Panc1 (cell line): ENCODE data around the gene FAM47C. TPM values are rescaled to one million over a fixed set of nuclear protein-coding genes. Genes with fewer than 3 reads are reported as not detected.
A peak's percentile ranks its signal among the peaks of the same experiment; 100 is the strongest.
"Not testable (repeated sequence)": the region's sequence is repeated elsewhere in the genome, so short reads cannot be mapped to it uniquely, and the experiment has no call there.

ENCODE experiments used
- ATAC-seq: fragments of 200-7000 bp; cut with Tn5 transposase; 2 replicates; pipeline ENCODE4 v1.9.1; 2020; ENCODE audit warnings: mild to moderate bottlenecking, moderate library complexity
- Bru-seq: library from RNA; stranded (reverse); fragments of 400-500 nt; gene quantifications from one replicate; lab custom pipeline; 2021; lab: Mats Ljungman, UMichigan
- BruChase-seq, 2 experiments: library from RNA; stranded (reverse); fragments of 400-500 nt; gene quantifications; one replicate each; lab custom pipeline; 2021; lab: Mats Ljungman, UMichigan
- BruUV-seq: library from RNA; stranded (reverse); fragments of 400-500 nt; replicated peaks from 2 replicates; lab custom pipeline; 2021; lab: Mats Ljungman, UMichigan
- CTCF ChIA-PET: fragments of 300-600 bp; sonication (Branson Sonifier 250); formaldehyde crosslinking; loops from one replicate; lab custom pipeline; 2022; ENCODE audit warnings: antibody characterized with exemption; lab: Charles Lee
- POLR2A ChIA-PET: fragments of 300-600 bp; sonication (Branson Sonifier 250); formaldehyde crosslinking; loops from one replicate; lab custom pipeline; 2022; ENCODE audit warnings: antibody characterized with exemption; lab: Charles Lee
- DNase-seq: peaks from one replicate; pipeline ENCODE4 v3.0.0-alpha.2; 2010; ENCODE audit warnings: low read depth, low spot score
- H3K27ac ChIP-seq: 2 replicates; pipeline ENCODE4 v1.5.1; 2011; ENCODE audit warnings: mild to moderate bottlenecking, low read length, inconsistent platforms
- H3K27me3 ChIP-seq: fragments of 200-500 bp; sonication (Bioruptor generic); 2 replicates; pipeline ENCODE4 v1.6.0; 2014; ENCODE audit warnings: low read length, inconsistent platforms; ENCODE audit not compliant: control insufficient read depth, insufficient read depth
- H3K36me3 ChIP-seq: fragments of 200-500 bp; sonication (Bioruptor generic); 2 replicates; pipeline ENCODE4 v1.5.1; 2014; ENCODE audit warnings: inconsistent platforms, mild to moderate bottlenecking, low read length, moderate library complexity; ENCODE audit not compliant: control insufficient read depth, insufficient read depth
- H3K4me1 ChIP-seq: 2 replicates; pipeline ENCODE4 v1.5.1; 2011; ENCODE audit warnings: inconsistent platforms, mild to moderate bottlenecking, low read length, moderate library complexity; ENCODE audit not compliant: control insufficient read depth, insufficient read depth
- H3K4me3 ChIP-seq, 2 experiments: 2 replicates each; pipeline ENCODE4 v1.5.1; 2011 to 2012; ENCODE audit warnings: low read depth in 2 of 2, low read length in 2 of 2, mild to moderate bottlenecking in 2 of 2, inconsistent platforms in 1 of 2, moderate library complexity in 1 of 2
- H3K9me3 ChIP-seq: fragments of 200-500 bp; sonication (Bioruptor generic); 2 replicates; pipeline ENCODE4 v1.5.1; 2014; ENCODE audit warnings: low read depth, mild to moderate bottlenecking, inconsistent platforms, low read length, moderate library complexity; ENCODE audit not compliant: control insufficient read depth, insufficient read depth
- POLR2AphosphoS5 ChIP-seq: IDR thresholded peaks from 2 replicates; pipeline ENCODE4 v1.6.1; 2012; ENCODE audit warnings: mild to moderate bottlenecking, low read depth, low read length, moderate library complexity
- SIN3A ChIP-seq: IDR thresholded peaks from 2 replicates; pipeline ENCODE4 v1.6.1; 2012; ENCODE audit warnings: low read depth, mild to moderate bottlenecking, low read length, moderate library complexity, borderline replicate concordance; ENCODE audit not compliant: insufficient read depth
- TCF7L2 ChIP-seq: IDR thresholded peaks from 2 replicates; pipeline ENCODE4 v1.6.1; 2011; ENCODE audit warnings: mild to moderate bottlenecking, low read depth, low read length, inconsistent platforms
- in situ Hi-C: cut with HindIII; loops from 2 replicates; pipeline ENCODE4 v1.10.0; 2016; ENCODE audit warnings: low sequenced_read_pairs, low pct_unique_long_range_greater_than_20kb
- intact Hi-C: fragments of 100-400 bp; cut with micrococcal nuclease; formaldehyde crosslinking; loops from one replicate; pipeline ENCODE4 v1.10.0; 2022; ENCODE audit not compliant: unreplicated experiment
- long read RNA-seq: library from polyadenylated mRNA; unstranded; transcript quantifications from one replicate; pipeline ENCODE4 v2.0.0, GENCODE V29; 2021; ENCODE audit not compliant: unreplicated experiment
- polyA plus RNA-seq: library from polyadenylated mRNA; unstranded; fragments of >200 nt; gene quantifications from one replicate; pipeline ENCODE4 v1.2.1, GENCODE V29; 2012; ENCODE audit warnings: missing spikeins; ENCODE audit not compliant: insufficient read length
- total RNA-seq: library from RNA; stranded (reverse); gene quantifications from one replicate; pipeline ENCODE4 v1.2.1, GENCODE V29; 2021; ENCODE audit not compliant: unreplicated experiment
- TF ChIP-seq, protein P1 (sequence below): fragments of 450-650 bp; IDR thresholded peaks from 2 replicates; pipeline ENCODE4 v1.5.1; 2017; ENCODE audit warnings: mild to moderate bottlenecking
- TF ChIP-seq, protein P2 (sequence below), 2 experiments: IDR thresholded peaks; 2 replicates each; pipeline ENCODE4 v1.6.1; 2011 to 2012; ENCODE audit warnings: low read depth in 2 of 2, control low read depth in 1 of 2, low read length in 1 of 2, mild to moderate bottlenecking in 1 of 2, moderate library complexity in 1 of 2; ENCODE audit not compliant: insufficient read depth in 1 of 2

The FAM47C gene
- total RNA-seq: not detected
- not detected for polyA plus RNA-seq
- Bru-seq, nascent RNA: not detected
- BruChase-seq, experiment 1, labeled RNA remaining after a 2-hour chase: not detected
- BruChase-seq, experiment 2, labeled RNA remaining after a 6-hour chase: not detected
- long read RNA-seq: 0 reads

- H3K4me1 ChIP-seq, H3K27me3 ChIP-seq, ATAC-seq, H3K4me3 ChIP-seq, H3K27ac ChIP-seq, in situ Hi-C loops, POLR2A ChIA-PET, H3K36me3 ChIP-seq, BruUV-seq, H3K9me3 ChIP-seq, DNase-seq, intact Hi-C loops, CTCF ChIA-PET: not testable (repeated sequence)
These were observed at the start of gene FAM47C for GRCh38 chrX:37008182-37008581. Gene FAM47C, plus strand, starts transcription at chrX:37008366. Its CDS starts 45 bp downstream, at chrX:37008411.

DNA sequence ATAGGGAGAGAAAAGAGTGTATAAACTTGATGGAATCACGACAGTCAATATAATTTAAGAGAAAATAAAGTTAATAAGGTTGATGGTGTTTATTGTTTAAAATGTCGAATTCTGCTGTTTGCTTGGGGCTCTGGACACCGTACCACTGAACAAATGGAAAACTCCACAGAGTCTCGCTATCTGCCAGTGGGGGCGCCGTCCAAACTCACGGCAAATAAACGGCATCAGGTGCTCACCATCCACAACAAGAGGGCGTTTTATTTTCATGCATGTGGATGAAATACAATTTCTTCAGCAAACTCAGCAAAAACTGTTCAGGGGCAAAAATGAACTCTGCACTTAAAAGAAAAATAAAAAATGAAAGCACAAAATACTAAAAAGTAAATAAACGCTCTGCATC is 46.6 kb upstream of the FAM47C start:
- ChIA-PET CTCF (no interaction called here), POLR2A (no interaction called here)
- in situ Hi-C loops: no loop called here
- H3K4me3 ChIP-seq: no peak overlapping the region
- DNase-seq: no peak
- no peaks in the 10 kb centered on the region for H3K9me3 ChIP-seq
- intact Hi-C loops: no loop called here
- no peak overlapping the region for H3K27ac ChIP-seq
- H3K4me1 ChIP-seq: no peaks in the 10 kb centered on the region
- no TSS peak for BruUV-seq
- H3K36me3 ChIP-seq: no peaks in the 10 kb centered on the region
- TF ChIP-seq, protein P1, sequence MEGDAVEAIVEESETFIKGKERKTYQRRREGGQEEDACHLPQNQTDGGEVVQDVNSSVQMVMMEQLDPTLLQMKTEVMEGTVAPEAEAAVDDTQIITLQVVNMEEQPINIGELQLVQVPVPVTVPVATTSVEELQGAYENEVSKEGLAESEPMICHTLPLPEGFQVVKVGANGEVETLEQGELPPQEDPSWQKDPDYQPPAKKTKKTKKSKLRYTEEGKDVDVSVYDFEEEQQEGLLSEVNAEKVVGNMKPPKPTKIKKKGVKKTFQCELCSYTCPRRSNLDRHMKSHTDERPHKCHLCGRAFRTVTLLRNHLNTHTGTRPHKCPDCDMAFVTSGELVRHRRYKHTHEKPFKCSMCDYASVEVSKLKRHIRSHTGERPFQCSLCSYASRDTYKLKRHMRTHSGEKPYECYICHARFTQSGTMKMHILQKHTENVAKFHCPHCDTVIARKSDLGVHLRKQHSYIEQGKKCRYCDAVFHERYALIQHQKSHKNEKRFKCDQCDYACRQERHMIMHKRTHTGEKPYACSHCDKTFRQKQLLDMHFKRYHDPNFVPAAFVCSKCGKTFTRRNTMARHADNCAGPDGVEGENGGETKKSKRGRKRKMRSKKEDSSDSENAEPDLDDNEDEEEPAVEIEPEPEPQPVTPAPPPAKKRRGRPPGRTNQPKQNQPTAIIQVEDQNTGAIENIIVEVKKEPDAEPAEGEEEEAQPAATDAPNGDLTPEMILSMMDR: peak; percentile 49
- no peak for TF ChIP-seq TCF7L2
- no peak for ATAC-seq
- H3K27me3 ChIP-seq: no peaks in the 10 kb centered on the region; the same call in 1 of the 2 replicates

GRCh38 chrX:36963069-36963808 is 44.9 kb upstream of the FAM47C start:
- DNase-seq: no peak
- no peaks in the 10 kb centered on the region for H3K9me3 ChIP-seq
- intact Hi-C loops: no loop called here
- ATAC-seq: no peak
- ChIA-PET CTCF (interaction anchor here (0.6 kb wide), 1 partner anchor 1455 kb away, joined by 3 read pairs; no protein-coding TSS in a partner anchor), POLR2A (no interaction called here)
- no peaks in the 10 kb centered on the region; the same call in 1 of the 2 replicates for H3K27me3 ChIP-seq
- no peak for TF ChIP-seq POLR2AphosphoS5
- TF ChIP-seq, protein P2, sequence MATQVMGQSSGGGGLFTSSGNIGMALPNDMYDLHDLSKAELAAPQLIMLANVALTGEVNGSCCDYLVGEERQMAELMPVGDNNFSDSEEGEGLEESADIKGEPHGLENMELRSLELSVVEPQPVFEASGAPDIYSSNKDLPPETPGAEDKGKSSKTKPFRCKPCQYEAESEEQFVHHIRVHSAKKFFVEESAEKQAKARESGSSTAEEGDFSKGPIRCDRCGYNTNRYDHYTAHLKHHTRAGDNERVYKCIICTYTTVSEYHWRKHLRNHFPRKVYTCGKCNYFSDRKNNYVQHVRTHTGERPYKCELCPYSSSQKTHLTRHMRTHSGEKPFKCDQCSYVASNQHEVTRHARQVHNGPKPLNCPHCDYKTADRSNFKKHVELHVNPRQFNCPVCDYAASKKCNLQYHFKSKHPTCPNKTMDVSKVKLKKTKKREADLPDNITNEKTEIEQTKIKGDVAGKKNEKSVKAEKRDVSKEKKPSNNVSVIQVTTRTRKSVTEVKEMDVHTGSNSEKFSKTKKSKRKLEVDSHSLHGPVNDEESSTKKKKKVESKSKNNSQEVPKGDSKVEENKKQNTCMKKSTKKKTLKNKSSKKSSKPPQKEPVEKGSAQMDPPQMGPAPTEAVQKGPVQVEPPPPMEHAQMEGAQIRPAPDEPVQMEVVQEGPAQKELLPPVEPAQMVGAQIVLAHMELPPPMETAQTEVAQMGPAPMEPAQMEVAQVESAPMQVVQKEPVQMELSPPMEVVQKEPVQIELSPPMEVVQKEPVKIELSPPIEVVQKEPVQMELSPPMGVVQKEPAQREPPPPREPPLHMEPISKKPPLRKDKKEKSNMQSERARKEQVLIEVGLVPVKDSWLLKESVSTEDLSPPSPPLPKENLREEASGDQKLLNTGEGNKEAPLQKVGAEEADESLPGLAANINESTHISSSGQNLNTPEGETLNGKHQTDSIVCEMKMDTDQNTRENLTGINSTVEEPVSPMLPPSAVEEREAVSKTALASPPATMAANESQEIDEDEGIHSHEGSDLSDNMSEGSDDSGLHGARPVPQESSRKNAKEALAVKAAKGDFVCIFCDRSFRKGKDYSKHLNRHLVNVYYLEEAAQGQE (IDR thresholded peaks at IDR 0.05; ENCODE audit: insufficient read depth in 1 of 2, low read depth in 2 of 2, low read length in 1 of 2): no peak
- TF ChIP-seq SIN3A: no peak
- TF ChIP-seq, protein P1: no peak
- no peak for TF ChIP-seq TCF7L2
- H3K27ac ChIP-seq: no peak overlapping the region
- H3K4me1 ChIP-seq: no peaks in the 10 kb centered on the region
- BruUV-seq: no TSS peak
- in situ Hi-C loops: no loop called here
- no peak overlapping the region for H3K4me3 ChIP-seq
- H3K36me3 ChIP-seq: no peaks in the 10 kb centered on the region
